Midbrain (tissue), 1 donor: ENCODE results near the gene IFT22.
"Not testable (repeated sequence)": the region's sequence is repeated elsewhere in the genome, so short reads cannot be mapped to it uniquely, and the experiment has no call there.

Experiments used
- DNase-seq: peaks from one replicate; lab custom pipeline; 2025; lab: John Stamatoyannopoulos, UW

Gene IFT22

GRCh38 chr7:101277155-101277554, 44.5 kb downstream of the IFT22 start:
- DNase-seq: no peak

- no peak for DNase-seq
Measured at GRCh38 chr7:101273206-101273605, 48.4 kb downstream of the IFT22 start.

- DNase-seq: no peak
Measured at GRCh38 chr7:101271021-101271420, 50.6 kb downstream of the IFT22 start.

- no peak for DNase-seq
Measured at GRCh38 chr7:101269664-101270063, 51.9 kb downstream of the IFT22 start.

GRCh38 chr7:101265622-101266516, 55.7 kb downstream of the IFT22 start:
- DNase-seq: no peak

- not testable (repeated sequence) for DNase-seq
Measured at GRCh38 chr7:101264102-101264706, 57.4 kb downstream of the IFT22 start.
